Stomach (tissue), 19 donors: ENCODE results near the gene CCDC134. TPM values are rescaled to one million over a fixed set of nuclear protein-coding genes. Genes with fewer than 3 reads are reported as not detected.

Experiments
- DNase-seq, 2 donors: peaks; one replicate each; pipeline versions ENCODE4 v3.0.0 to v3.0.0-alpha.2; 2013 to 2019
- H3K27ac ChIP-seq, 5 donors: fragments of 200-600 bp in 4 of 5; sonication (generic) in 4 of 5; one replicate each; pipeline ENCODE4 v1.5.1; 2013 to 2019; ENCODE audit warnings: mild to moderate bottlenecking in 1 of 5, moderate library complexity in 1 of 5
- H3K27me3 ChIP-seq, 3 donors: fragments of 200-600 bp; sonication (generic); one replicate each; pipeline ENCODE4 v1.5.1; 2017 to 2019; ENCODE audit warnings: mixed run types in 1 of 3
- H3K36me3 ChIP-seq, 4 donors: fragments of 200-600 bp; sonication (generic); 1 replicate in 3 of 4; 2 replicates in 1 of 4; pipeline ENCODE4 v1.5.1; 2016 to 2019
- H3K4me1 ChIP-seq, 4 donors: fragments of 200-600 bp; sonication (generic); one replicate each; pipeline ENCODE4 v1.5.1; 2016 to 2019
- H3K4me3 ChIP-seq, 4 donors: fragments of 200-600 bp; sonication (generic) in 3 of 4; one replicate each; pipeline ENCODE4 v1.5.1; 2016 to 2019; ENCODE audit warnings: mild to moderate bottlenecking in 1 of 4
- H3K9me3 ChIP-seq, 4 donors: fragments of 200-600 bp; sonication (generic); one replicate each; pipeline ENCODE4 v1.5.1; 2016 to 2019
- CTCF ChIP-seq, 7 experiments: fragments of 450-650 bp in 4 of 7; fragments of 200-600 bp in 3 of 7; sonication (generic) in 3 of 7; IDR thresholded peaks; one replicate each; pipeline ENCODE4 v1.5.1; 2016 to 2019; ENCODE audit warnings: antibody characterized with exemption in 7 of 7, control low read depth in 2 of 7, mild to moderate bottlenecking in 1 of 7
- EP300 ChIP-seq: sonication (generic); formaldehyde crosslinking; IDR thresholded peaks from one replicate; pipeline ENCODE4 v1.6.1; 2017; ENCODE audit warnings: antibody characterized with exemption
- POLR2A ChIP-seq, 4 donors: fragments of 450-650 bp; IDR thresholded peaks; one replicate each; pipeline ENCODE4 v1.6.1; 2016; ENCODE audit warnings: antibody characterized with exemption in 4 of 4, control low read depth in 2 of 4, mild to moderate bottlenecking in 1 of 4, moderate library complexity in 1 of 4
- POLR2AphosphoS5 ChIP-seq, 3 donors: sonication (generic); formaldehyde crosslinking; IDR thresholded peaks; one replicate each; pipeline ENCODE4 v1.6.1; 2016; ENCODE audit warnings: antibody characterized with exemption in 3 of 3
- WGBS, 5 donors: extraction: QIAGEN DNeasy Blood & Tissue Kit in 3 of 5; methylation state at CpG; one replicate each; pipeline versions ENCODE4 v1.1.5 to v1.1.7; 2013 to 2018; 5-methylcytosine and 5-hydroxymethylcytosine counted together
- intact Hi-C: fragments of 100-400 bp; cut with DNase I; formaldehyde crosslinking; loops from one replicate; pipeline ENCODE4 v1.15.1; 2023; ENCODE audit warnings: low total_unique reads
- long read RNA-seq, 10 donors: transcript quantifications; one replicate each; lab custom pipeline, GENCODE V29; 2026
- polyA plus RNA-seq, 3 donors: library from polyadenylated mRNA; stranded (reverse); fragments of 200-250 nt; gene quantifications; one replicate each; pipeline ENCODE4 v1.2.3, GENCODE V29; 2013
- total RNA-seq, 5 donors: library from RNA; depleted of rRNA; stranded (reverse); fragments of >200 nt; gene quantifications; one replicate each; pipeline versions ENCODE4 v1.1.0 to v1.2.3, GENCODE V29; 2014 to 2016
- donor health status: healthy with polysubstance abuse.
- donor health status: Bipolar disorder and iron deficiency.
- donor health status: healthy.

The CCDC134 gene
- total RNA-seq (10 to 100 TPM in 2 of 5 donors, 1 to 10 TPM in 2, not detected in 1; 4.9 to 16.5 (median 12.1) TPM), polyA plus RNA-seq (1 to 10 TPM in 2 of 3 donors, not detected in 1; 1.6 to 2.5 TPM)
- long read RNA-seq, donor 1: 0 reads
- long read RNA-seq, donor 2: 0 reads
- long read RNA-seq, donor 3, partial matches to known transcripts: 0 of 1 reads
- long read RNA-seq, donor 3, other reads (novel, unspliced or antisense): 0 of 1 reads
- long read RNA-seq, donor 4: 0 reads
- long read RNA-seq, donor 5: 0 reads
- long read RNA-seq, donor 6, partial matches to known transcripts: 0 of 2 reads
- long read RNA-seq, donor 6, other reads (novel, unspliced or antisense): 0 of 2 reads
- long read RNA-seq, donor 7: 0 reads
- long read RNA-seq, donor 8, partial matches to known transcripts: 0 of 4 reads
- long read RNA-seq, donor 8, other reads (novel, unspliced or antisense): 0 of 4 reads
- long read RNA-seq, donor 9: 0 reads
- long read RNA-seq, donor 10, partial matches to known transcripts: 0 of 1 reads
- long read RNA-seq, donor 10, other reads (novel, unspliced or antisense): 0 of 1 reads

GRCh38 chr22:41800348-41801146 is at the start of gene CCDC134:
CCDC134 (plus strand) TSS chr22:41800679; CDS start chr22:41808891, 8,212 bp downstream.
- H3K4me1 ChIP-seq: peaks cover 20 to 26% (median 24%) of the 10 kb centered on the region in 4 donors
- peak within 1 kb of the TSS; percentile 71 to 95 (median 86) for H3K4me3 ChIP-seq
- H3K9me3 ChIP-seq: no peaks in the 10 kb centered on the region
- peak within 1 kb of the TSS; percentile 87 to 94 (median 90) for H3K27ac ChIP-seq
- no peaks in the 10 kb centered on the region for H3K27me3 ChIP-seq
- no peaks in the 10 kb centered on the region for H3K36me3 ChIP-seq
- peak; percentile 94 to 97 for DNase-seq
- peak; percentile 50 to 97 (median 96) for TF ChIP-seq POLR2AphosphoS5 (IDR thresholded peaks at IDR 0.05)
- TF ChIP-seq POLR2A (IDR thresholded peaks at IDR 0.05): peak in 2 of 4 donors; percentile 62 to 74
- no peak for TF ChIP-seq EP300
- no peak for TF ChIP-seq CTCF (IDR thresholded peaks at IDR 0.05)
- intact Hi-C loops: no loop called here
- WGBS, 5 donors: 0 to 1% (median 0%) methylated on average over 15 to 52 of the region's 52 CpGs

GRCh38 chr22:41752011-41752970 is 48.2 kb upstream of the CCDC134 start:
- Histone ChIP-seq H3K36me3 (no peaks in the 10 kb centered on the region), H3K4me3 (no peak overlapping the region), H3K9me3 (no peaks in the 10 kb centered on the region), H3K27ac (peak overlapping the region in 1 of 5 donors; percentile 38), H3K4me1 (no peaks in the 10 kb centered on the region), H3K27me3 (peaks cover 0 to 18% (median 0%) of the 10 kb centered on the region in 3 donors)
- intact Hi-C loops: loop anchor here (10.0 kb wide), 1 partner anchor 183 kb away; no protein-coding TSS in a partner anchor
- no peak for TF ChIP-seq CTCF (IDR thresholded peaks at IDR 0.05)
- TF ChIP-seq POLR2A (IDR thresholded peaks at IDR 0.05): no peak
- TF ChIP-seq EP300: no peak
- TF ChIP-seq POLR2AphosphoS5 (IDR thresholded peaks at IDR 0.05): no peak
- DNase-seq: no peak
- WGBS, 5 donors: 72 to 90% (median 81%) methylated on average over 5 of the region's 5 CpGs

- no peak for DNase-seq
- Histone ChIP-seq H3K4me1 (no peaks in the 10 kb centered on the region), H3K9me3 (no peaks in the 10 kb centered on the region), H3K27ac (no peak overlapping the region), H3K36me3 (no peaks in the 10 kb centered on the region), H3K27me3 (peaks cover 0 to 18% (median 0%) of the 10 kb centered on the region in 3 donors), H3K4me3 (no peak overlapping the region)
- WGBS, 5 donors: 44 to 50% (median 48%) methylated on average over 2 of the region's 2 CpGs
- intact Hi-C loops: loop anchor here (10.0 kb wide), 1 partner anchor 181 kb away; no protein-coding TSS in a partner anchor
- TF ChIP-seq POLR2AphosphoS5 (IDR thresholded peaks at IDR 0.05): no peak
- TF ChIP-seq CTCF (IDR thresholded peaks at IDR 0.05): no peak
- TF ChIP-seq EP300: no peak
- TF ChIP-seq POLR2A (IDR thresholded peaks at IDR 0.05): no peak
Measured at GRCh38 chr22:41753984-41754383, 46.5 kb upstream of the CCDC134 start.
